OCI-LY3 (cell line): ENCODE results near the gene SNCAIP.
"Not testable (repeated sequence)": the region's sequence is repeated elsewhere in the genome, so short reads cannot be mapped to it uniquely, and the experiment has no call there.

Experiments used
- H2AFZ ChIP-seq: fragments of 200-600, 300-600 bp; shearing (Covaris generic); 2 replicates; pipeline ENCODE4 v1.6.0; 2014; ENCODE audit warnings: antibody characterized with exemption, low read depth, low read length
- H3K27ac ChIP-seq: fragments of 200-600, 300-600 bp; sonication (generic); 2 replicates; pipeline ENCODE4 v1.5.1; 2014; ENCODE audit warnings: mild to moderate bottlenecking, low read length, moderate library complexity, mixed read lengths
- H3K27me3 ChIP-seq: fragments of 200-600, 300-600 bp; sonication (generic); 2 replicates; pipeline ENCODE4 v1.6.1; 2014; ENCODE audit warnings: low read depth, low read length, mixed read lengths
- H3K36me3 ChIP-seq: fragments of 200-600, 300-600 bp; sonication (generic); replicated peaks from 2 replicates; pipeline ENCODE3; 2014; ENCODE audit warnings: low read depth, low read length, mixed read lengths
- H3K4me1 ChIP-seq: fragments of 300-600, 200-600 bp; sonication (generic); 2 replicates; pipeline ENCODE4 v1.6.1; 2014; ENCODE audit warnings: low read length, mixed read lengths
- H3K4me2 ChIP-seq: fragments of 200-600, 300-600 bp; sonication (generic); 2 replicates; pipeline ENCODE4 v1.6.1; 2014; ENCODE audit warnings: low read length, mixed read lengths
- H3K4me3 ChIP-seq: fragments of 300-600, 200-600 bp; sonication (generic); 2 replicates; pipeline ENCODE4 v1.5.1; 2014; ENCODE audit warnings: antibody characterized with exemption, mild to moderate bottlenecking, low read length, moderate library complexity
- H3K79me2 ChIP-seq: fragments of 300-600, 200-600 bp; shearing (Covaris generic); 2 replicates; pipeline ENCODE4 v1.6.1; 2014; ENCODE audit warnings: mild to moderate bottlenecking, low read length, mixed read lengths
- H3K9ac ChIP-seq: fragments of 300-600, 200-600 bp; shearing (Covaris generic); 2 replicates; pipeline ENCODE4 v1.6.0; 2014; ENCODE audit warnings: mild to moderate bottlenecking, low read length, moderate library complexity
- H3K9me3 ChIP-seq: fragments of 200-600, 300-600 bp; shearing (Covaris generic); 2 replicates; pipeline ENCODE4 v1.6.1; 2014; ENCODE audit warnings: low read length, mixed read lengths; ENCODE audit not compliant: insufficient read depth
- H4K20me1 ChIP-seq: fragments of 200-600, 300-600 bp; sonication (generic); 2 replicates; pipeline ENCODE4 v1.6.1; 2016; ENCODE audit warnings: low read length, mixed read lengths; ENCODE audit not compliant: insufficient read depth
- EZH2phosphoT487 ChIP-seq: fragments of 200-600 bp; shearing (Covaris generic); IDR thresholded peaks from 2 replicates; pipeline ENCODE4 v1.6.1; 2018; ENCODE audit warnings: antibody characterized with exemption, mixed run types, low read depth
- TF ChIP-seq, protein P1 (sequence below): fragments of 200-600, 300-600 bp; sonication (generic); IDR thresholded peaks from 2 replicates; pipeline ENCODE4 v1.5.1; 2014; ENCODE audit warnings: antibody characterized with exemption, low read length, low read depth

The SNCAIP gene

DNA sequence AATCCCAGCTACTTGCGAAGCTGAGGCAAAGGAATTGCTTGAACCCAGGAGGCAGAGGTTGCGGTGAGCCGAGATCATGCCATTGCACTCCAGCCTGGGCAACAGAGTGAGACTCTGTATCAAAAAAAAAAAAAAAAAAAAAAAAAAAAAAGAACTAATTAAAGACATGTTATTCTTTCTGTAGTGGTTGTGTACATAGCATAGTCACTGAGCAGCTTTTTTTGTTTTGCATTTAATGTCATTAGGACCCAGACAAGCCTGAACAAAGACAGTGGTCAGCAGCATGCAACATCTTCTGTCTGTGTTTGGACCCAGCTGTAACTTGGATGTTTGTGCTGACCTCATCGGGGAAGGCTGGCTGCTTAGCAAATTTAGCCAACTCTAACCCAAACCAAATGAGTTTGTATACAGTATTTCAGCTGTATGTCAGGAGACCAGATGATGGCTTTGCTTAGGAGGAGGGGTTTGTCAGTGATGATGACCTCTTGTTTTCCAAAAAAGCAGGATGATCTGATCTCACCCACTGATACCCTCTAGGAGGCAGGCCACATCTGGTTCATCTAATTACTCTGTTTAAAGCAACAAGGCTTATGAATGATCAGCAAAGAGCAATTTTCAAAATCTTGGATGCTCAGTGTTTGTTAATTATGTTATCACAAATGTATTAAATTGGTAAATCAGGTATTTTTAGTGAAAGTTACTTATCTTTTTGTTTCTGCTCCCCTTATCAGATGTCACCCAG is 39.5 kb downstream of the SNCAIP start:
- H3K27me3 ChIP-seq, result no peaks in the 10 kb centered on the region

GRCh38 chr5:122352331-122352730 is 40.3 kb downstream of the SNCAIP start:
- Histone ChIP-seq H3K4me2 (no peak overlapping the region), H3K27ac (no peak overlapping the region), H4K20me1 (no peaks in the 10 kb centered on the region), H3K27me3 (no peaks in the 10 kb centered on the region), H3K36me3 (peaks cover 4% of the 10 kb centered on the region), H2AFZ (no peak overlapping the region), H3K4me1 (no peaks in the 10 kb centered on the region), H3K79me2 (no peaks in the 10 kb centered on the region), H3K9ac (no peak overlapping the region), H3K9me3 (no peaks in the 10 kb centered on the region), H3K4me3 (no peak overlapping the region)
- TF ChIP-seq, protein P1, sequence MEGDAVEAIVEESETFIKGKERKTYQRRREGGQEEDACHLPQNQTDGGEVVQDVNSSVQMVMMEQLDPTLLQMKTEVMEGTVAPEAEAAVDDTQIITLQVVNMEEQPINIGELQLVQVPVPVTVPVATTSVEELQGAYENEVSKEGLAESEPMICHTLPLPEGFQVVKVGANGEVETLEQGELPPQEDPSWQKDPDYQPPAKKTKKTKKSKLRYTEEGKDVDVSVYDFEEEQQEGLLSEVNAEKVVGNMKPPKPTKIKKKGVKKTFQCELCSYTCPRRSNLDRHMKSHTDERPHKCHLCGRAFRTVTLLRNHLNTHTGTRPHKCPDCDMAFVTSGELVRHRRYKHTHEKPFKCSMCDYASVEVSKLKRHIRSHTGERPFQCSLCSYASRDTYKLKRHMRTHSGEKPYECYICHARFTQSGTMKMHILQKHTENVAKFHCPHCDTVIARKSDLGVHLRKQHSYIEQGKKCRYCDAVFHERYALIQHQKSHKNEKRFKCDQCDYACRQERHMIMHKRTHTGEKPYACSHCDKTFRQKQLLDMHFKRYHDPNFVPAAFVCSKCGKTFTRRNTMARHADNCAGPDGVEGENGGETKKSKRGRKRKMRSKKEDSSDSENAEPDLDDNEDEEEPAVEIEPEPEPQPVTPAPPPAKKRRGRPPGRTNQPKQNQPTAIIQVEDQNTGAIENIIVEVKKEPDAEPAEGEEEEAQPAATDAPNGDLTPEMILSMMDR, result no peak
- TF ChIP-seq EZH2phosphoT487, result no peak

More for the DNA sequence above, 39.5 kb downstream of the SNCAIP start:
- Histone ChIP-seq H4K20me1 (no peaks in the 10 kb centered on the region), H3K79me2 (no peaks in the 10 kb centered on the region), H2AFZ (no peak overlapping the region), H3K9me3 (no peaks in the 10 kb centered on the region), H3K4me2 (no peak overlapping the region), H3K27ac (no peak overlapping the region), H3K4me3 (no peak overlapping the region), H3K9ac (no peak overlapping the region), H3K36me3 (peaks cover 4% of the 10 kb centered on the region), H3K4me1 (no peaks in the 10 kb centered on the region)
- TF ChIP-seq, protein P1, result no peak
- no peak for TF ChIP-seq EZH2phosphoT487

DNA sequence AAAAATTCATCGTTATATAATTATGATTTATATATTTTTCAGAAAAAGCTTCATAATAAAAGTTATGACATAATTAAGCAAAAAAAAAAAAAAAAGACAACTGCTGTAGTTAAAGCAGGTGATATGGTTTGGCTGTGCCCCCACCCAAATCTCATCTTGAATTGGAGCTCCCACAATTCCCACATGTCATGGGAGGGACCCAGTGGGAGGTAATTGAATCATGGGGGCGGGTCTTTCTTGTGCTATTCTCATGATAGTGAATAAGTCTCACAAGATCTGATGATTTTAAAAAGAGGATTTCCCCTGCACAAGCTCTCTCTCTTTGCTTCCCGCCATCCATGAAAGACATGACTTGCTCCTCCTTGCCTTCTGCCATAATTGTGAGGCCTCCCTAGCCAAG is 41.3 kb downstream of the SNCAIP start:
- not testable (repeated sequence) for H3K4me2 ChIP-seq, H3K27ac ChIP-seq, H4K20me1 ChIP-seq

DNA sequence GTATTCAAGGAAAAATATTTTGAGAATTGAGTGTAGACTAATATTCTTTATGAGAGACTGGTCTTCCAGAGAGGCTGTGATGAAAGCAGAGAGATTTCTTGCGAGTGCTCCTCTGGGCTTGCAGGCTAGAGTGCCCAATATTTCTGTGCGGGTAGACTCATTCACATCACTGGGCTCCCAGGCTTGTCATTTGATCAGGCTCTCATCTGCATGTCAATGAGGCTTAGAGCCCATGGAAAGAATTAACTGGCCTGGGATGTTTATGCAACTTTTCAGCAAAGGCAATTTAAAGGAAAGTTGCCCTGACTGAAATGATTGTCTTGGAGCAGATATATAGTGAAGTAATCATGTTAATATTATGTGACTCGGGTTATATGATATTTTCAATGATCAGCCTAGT is 42.3 kb downstream of the SNCAIP start:
- H3K4me2 ChIP-seq, result no peak overlapping the region
- H3K27ac ChIP-seq, result no peak overlapping the region
- H3K36me3 ChIP-seq, result peaks cover 4% of the 10 kb centered on the region
- TF ChIP-seq, protein P1, result no peak
- TF ChIP-seq EZH2phosphoT487, result no peak
- H2AFZ ChIP-seq, result no peak overlapping the region
- H3K4me3 ChIP-seq, result no peak overlapping the region
- no peaks in the 10 kb centered on the region for H3K9me3 ChIP-seq
- H4K20me1 ChIP-seq, result no peaks in the 10 kb centered on the region
- H3K9ac ChIP-seq, result no peak overlapping the region
- H3K27me3 ChIP-seq, result no peaks in the 10 kb centered on the region
- H3K79me2 ChIP-seq, result no peaks in the 10 kb centered on the region
- H3K4me1 ChIP-seq, result peaks cover 4% of the 10 kb centered on the region; the same call in 1 of the 2 replicates

More for the DNA sequence above, 41.3 kb downstream of the SNCAIP start:
- not testable (repeated sequence) for H3K4me1 ChIP-seq, H3K9ac ChIP-seq, H3K9me3 ChIP-seq, H3K27me3 ChIP-seq, H3K36me3 ChIP-seq, H2AFZ ChIP-seq, H3K4me3 ChIP-seq, H3K79me2 ChIP-seq
